SK-N-MC (cell line): ENCODE results near the gene CCNG2.

Experiments used
- EZH2 ChIP-seq: fragments of 200-600 bp; sonication (generic); IDR thresholded peaks from one replicate; pipeline ENCODE4 v1.6.1; 2017; ENCODE audit warnings: antibody characterized with exemption
- POLR2AphosphoS5 ChIP-seq: IDR thresholded peaks from 2 replicates; pipeline ENCODE4 v1.6.1; 2012; ENCODE audit warnings: mild to moderate bottlenecking, low read depth, low read length, borderline replicate concordance

- TF ChIP-seq EZH2 (no peak), POLR2AphosphoS5 (no peak)
These were observed 2.8 kb downstream of the CCNG2 start for GRCh38 chr4:77159806-77160205.
